Measurements from ENCODE around the gene ADORA1.

Gene ADORA1

DNA sequence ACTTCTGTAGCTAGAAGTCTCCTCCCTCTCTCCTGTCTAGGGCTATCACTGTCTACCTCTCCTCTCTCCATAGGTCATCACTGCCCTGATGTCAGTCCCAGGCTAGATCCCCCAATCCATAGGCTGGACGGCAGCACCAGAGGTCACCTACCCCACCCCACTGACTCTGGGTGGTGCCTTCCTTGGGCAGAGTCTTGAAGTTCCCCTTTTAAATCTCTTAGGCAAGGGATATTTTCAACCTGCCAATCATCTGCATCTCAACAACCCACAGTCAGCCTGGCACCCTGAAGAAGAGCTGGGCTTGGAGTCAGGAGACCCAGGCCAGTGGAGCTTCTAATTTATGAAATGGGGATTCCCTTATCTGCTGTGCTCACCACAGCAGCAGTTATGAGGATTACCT lies 34.9 kb downstream of the ADORA1 start:
- no peak for DNase-seq

DNA sequence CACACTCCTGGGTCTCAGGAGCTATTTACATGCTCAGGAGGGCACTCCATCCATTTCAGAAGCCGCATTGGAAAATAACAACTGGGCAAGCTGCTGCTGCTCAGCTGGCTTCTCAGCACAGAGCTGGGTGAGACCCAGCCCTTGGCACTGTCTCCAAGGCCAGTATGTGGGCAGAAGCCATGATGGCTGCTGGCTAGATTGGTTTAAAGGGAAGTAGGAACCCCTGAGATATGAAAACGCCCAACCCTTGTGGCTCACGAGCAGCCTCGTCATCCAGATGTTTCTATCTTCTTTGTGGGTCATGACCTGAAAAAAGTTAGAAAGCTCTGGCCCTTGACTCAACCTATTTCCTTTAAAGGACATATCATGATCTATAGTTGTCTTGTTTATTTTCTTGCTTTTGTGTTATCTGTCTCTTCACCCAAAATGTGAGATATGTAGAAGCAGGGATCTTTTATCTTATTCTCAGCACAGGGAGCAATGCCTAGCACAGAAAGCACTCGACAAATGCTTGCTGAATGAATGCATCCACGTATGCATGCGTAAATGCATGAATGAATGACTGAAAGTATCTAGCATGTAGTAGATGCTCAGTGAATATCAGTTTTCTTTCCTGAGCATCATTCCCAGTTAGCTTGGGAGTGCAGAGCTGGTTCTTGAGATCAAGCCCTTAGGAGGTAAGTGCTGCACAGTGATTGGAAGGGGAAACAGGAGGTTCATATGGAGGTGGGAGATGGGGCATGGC lies 36.5 kb downstream of the ADORA1 start:
- DNase-seq = no peak

DNA sequence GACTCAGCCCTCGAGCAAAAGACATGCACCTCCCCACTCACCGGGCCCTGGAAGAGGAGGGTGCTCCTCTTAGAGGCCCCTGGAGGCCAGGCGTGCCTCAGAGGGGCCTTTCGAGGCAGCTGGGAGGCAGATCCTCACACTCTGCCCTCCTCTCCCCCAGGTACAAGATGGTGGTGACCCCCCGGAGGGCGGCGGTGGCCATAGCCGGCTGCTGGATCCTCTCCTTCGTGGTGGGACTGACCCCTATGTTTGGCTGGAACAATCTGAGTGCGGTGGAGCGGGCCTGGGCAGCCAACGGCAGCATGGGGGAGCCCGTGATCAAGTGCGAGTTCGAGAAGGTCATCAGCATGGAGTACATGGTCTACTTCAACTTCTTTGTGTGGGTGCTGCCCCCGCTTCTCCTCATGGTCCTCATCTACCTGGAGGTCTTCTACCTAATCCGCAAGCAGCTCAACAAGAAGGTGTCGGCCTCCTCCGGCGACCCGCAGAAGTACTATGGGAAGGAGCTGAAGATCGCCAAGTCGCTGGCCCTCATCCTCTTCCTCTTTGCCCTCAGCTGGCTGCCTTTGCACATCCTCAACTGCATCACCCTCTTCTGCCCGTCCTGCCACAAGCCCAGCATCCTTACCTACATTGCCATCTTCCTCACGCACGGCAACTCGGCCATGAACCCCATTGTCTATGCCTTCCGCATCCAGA lies 37.7 kb downstream of the ADORA1 start:
- DNase-seq = no peak

DNA sequence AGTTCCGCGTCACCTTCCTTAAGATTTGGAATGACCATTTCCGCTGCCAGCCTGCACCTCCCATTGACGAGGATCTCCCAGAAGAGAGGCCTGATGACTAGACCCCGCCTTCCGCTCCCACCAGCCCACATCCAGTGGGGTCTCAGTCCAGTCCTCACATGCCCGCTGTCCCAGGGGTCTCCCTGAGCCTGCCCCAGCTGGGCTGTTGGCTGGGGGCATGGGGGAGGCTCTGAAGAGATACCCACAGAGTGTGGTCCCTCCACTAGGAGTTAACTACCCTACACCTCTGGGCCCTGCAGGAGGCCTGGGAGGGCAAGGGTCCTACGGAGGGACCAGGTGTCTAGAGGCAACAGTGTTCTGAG lies 38.3 kb downstream of the ADORA1 start:
- DNase-seq = no peak

DNA sequence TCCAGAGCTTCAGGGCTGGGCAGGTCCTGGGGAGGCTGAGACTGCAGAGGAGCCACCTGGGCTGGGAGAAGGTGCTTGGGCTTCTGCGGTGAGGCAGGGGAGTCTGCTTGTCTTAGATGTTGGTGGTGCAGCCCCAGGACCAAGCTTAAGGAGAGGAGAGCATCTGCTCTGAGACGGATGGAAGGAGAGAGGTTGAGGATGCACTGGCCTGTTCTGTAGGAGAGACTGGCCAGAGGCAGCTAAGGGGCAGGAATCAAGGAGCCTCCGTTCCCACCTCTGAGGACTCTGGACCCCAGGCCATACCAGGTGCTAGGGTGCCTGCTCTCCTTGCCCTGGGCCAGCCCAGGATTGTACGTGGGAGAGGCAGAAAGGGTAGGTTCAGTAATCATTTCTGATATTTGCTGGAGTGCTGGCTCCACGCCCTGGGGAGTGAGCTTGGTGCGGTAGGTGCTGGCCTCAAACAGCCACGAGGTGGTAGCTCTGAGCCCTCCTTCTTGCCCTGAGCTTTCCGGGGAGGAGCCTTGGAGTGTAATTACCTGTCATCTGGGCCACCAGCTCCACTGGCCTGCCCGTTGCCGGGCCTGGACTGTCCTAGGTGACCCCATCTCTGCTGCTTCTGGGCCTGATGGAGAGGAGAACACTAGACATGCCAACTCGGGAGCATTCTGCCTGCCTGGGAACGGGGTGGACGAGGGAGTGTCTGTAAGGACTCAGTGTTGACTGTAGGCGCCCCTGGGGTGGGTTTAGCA lies 38.8 kb downstream of the ADORA1 start:
- no peak for DNase-seq

DNA sequence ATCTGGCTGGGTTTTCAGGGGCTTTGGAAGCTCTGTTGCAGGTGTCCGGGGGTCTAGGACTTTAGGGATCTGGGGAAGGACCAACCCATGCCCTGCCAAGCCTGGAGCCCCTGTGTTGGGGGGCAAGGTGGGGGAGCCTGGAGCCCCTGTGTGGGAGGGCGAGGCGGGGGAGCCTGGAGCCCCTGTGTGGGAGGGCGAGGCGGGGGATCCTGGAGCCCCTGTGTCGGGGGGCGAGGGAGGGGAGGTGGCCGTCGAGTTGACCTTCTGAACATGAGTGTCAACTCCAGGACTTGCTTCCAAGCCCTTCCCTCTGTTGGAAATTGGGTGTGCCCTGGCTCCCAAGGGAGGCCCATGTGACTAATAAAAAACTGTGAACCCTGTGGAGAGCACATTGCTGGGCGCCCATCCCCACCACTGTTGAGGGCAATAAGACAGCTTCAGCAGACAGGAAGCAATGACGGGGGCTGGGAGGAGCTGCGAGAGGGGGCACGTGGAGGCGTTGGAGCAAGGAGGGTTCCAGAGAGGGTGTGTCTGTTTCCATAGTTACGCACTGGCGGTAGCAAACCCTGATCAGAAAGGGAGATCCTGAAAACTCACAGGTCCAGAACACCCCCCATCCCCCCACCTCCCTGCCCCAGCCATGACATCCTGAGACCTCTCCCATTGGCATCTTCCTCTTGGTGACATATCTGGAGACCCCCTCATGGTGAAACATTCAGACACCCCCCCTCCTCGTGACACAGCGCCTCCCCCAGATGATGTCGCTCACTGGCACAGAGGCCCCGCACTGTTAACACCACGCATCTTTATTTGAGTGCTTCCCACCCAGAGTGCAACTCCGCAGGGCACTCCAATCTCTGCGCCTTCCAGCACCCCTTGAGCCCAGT lies 39.7 kb downstream of the ADORA1 start:
- DNase-seq = no peak

DNA sequence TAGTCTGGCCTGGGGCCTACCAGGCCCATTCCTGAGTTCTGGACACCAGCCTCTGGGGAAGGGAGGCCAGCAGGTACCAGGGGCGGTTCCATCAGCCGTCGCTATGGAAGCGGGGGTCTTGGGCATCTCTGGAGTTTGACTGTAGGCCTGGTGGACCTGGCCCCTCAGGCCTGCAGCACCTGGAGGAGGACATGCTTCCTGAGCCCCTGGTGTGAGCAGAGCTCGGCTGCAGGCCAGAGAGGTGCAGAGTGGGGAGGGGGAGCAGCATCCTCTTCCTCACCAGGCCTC lies 40.3 kb downstream of the ADORA1 start:
- DNase-seq = no peak

DNA sequence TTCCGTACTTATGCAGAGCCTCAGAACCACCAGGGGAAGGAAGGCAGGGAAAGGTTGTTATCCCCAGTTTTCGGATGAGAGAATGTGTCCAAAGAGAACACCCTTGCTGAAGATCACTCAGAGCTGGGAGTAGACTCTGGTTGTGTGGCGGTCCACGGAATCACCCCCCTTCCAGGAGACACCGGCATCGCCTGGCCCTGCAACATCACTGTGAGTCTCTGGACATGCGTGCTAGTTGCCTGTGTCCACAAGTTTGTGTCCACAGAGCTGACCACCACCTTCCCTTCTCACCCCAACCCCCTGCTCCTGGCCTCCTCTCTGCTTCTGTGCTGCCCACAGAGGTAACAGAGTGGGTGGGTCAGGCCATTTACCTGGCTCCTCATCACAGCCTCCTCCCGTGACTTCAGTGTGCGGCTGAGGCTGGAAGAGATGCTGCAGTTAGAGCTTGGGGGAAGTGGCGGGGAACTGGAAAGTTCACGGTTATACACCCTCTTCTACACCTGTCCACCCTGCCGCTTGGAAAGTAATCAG lies 40.8 kb downstream of the ADORA1 start:
- no peak for DNase-seq

DNA sequence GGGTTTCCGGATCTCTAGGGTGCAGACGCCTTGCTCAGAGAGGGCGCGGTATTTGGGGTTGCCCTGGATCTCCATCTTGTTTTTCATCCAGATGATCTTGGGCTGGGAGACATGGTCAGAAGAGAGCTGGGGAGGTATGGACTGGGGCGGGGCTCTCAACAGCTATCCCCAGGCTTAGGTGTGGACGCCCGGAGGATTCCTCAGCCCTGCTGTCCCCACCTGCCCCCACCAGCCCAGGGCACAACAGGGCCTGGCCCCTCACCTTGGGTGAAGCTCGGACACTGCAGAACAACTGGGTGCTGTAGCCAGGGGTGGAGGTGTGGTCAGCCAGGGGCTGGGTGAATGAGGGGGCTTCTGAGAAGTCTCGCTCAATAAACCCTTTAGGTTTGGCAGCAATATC lies 41.5 kb downstream of the ADORA1 start:
- DNase-seq = no peak

DNA sequence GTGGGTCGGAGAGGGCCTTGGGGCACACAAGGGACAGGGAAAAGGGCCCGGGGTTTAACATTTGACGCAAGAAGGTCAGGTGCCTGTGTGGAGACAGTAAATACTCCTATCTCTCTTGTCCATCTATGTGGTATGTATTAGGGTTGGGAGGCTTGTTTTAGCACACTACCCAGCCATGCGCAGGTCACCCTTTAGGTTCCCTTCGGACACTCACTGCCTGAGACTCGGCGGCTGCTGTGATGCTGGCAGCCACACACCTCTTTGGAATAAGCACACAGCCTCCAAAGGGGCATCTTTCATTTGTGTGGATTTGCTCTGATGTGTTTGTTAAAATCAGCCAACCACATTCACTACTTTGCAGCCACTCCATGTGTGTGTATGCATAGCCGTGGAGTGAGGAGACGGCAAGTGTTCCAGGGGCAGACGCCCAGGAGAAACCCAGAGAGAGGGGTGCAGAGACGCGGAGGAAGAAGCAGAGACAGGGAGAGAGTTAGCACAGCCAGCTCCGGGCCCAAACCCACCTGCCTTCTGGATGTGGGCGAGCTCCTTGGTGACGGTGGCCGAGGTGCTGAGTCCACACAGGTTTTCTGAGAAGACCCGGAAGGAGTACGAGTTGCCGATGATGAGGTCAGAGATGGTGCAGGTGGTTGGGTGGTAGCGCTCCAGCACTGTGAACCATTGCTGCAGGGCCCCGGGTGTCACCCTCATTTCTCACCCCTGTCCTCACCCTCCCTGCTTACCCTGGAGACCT lies 42.4 kb downstream of the ADORA1 start:
- no peak for DNase-seq

DNA sequence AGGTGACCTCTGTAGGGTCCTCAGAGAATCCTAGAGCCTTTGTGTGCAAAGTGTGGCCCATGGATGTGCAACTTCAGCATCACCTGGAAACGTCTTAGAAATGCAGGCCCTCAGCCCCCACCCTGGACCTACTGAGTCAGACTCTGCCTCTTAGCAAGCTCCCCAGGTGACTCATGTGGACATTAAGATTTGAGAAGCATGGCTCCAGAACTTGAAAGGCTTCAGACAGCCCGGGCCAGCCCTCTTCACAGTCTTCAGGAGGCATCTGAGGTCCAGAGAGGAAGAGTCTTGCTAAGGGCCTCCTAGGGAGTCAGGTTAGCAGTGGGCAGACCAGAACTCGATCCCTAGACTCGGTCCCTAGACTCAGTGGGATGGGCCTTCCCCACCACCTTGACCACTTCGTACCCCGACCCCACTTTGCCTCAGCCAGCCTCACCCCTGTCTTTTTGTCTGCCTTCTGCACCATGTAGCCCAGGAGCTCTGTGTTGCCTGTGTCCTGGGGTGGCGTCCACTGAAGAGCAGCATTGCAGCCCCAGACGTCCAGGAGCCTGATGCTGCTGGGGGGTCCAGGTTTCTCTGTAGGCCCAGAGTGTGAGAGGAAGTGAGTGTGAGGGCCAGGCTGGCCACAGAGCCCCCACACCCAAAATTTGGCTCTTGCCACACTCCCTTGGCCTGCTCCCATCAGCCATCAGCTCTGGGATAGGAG lies 43.3 kb downstream of the ADORA1 start:
- DNase-seq = no peak

DNA sequence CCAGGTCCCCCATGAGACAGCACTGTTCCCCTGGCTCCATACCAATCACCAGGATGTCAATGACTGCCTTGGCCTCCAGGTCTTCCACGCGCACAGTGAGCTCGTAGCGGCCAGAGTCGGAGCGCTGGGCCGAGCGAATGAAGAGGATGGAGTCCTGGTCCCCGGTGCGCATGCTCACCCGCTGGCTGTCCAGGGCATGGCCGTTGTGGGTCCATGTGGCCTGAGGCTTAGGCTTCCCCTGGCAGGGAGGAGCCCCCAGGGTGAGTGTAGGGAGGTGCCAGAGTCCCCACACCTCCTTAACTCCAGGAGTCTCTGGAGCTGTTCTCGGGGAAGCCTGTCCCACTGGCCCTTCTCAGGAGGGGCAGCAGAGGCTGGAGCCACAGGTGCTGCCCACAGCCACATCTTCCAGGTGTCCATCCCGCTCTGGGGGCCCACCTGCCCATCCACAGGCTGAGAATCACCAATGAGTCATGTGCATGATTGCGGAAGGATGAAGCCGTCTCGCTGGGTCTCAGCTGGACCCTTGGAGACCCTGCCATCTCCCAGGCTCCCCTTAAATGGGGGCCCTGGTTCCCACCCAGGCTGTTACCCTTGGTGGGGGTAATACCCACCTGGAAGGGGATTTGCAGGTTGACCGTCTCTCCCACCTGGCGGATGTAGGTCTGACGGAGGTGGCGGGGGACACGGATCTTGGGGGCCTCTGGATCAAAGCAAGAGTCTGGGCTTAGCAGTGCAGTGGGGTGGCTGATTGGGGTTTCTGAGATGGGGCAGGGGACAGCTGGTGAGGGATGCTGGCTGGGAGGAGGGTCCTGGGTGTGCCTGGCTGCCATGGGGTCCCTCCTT lies 44.0 kb downstream of the ADORA1 start:
- DNase-seq = no peak

DNA sequence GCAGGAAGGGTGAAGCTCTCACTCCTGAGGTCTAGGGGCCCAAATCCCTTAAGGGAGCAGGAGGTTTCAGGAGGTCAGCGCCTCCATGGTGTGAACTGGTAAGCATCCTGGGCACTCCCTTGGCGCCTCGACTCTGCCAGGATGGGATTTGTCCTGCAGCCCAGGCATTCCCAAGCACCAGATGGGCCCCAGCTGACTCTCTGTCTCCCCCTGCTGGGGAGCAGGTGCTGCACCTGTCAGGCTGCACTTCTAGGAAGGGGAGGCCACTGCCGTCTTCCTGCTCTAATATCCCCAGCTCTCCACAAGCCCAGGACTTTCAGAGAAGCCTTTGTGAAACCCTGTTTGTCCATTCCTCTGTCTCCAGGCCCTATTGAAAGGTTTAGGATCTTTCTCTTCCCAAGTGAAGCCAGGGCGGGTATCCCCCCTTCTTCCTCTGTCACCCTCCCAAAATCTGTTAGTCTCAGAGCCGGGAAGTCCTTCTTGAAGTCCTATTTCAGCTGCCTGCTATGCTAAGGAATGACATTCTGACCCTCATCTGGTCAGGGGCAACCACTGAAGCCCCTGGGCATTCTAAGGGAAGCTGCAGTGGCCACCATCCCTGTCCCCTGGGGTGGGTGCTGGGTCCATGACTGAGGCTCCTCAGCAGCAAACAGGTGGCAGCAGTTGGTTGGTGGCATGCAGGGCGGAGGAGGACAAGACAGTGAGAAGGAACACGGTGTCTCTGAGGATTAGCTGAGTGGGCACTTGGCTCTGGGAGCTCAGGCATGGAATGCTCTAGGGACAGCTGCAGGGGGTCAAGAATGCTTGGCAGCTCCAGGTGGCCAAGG lies 44.9 kb downstream of the ADORA1 start:
- peak; percentile 8 to 69 for DNase-seq

DNA sequence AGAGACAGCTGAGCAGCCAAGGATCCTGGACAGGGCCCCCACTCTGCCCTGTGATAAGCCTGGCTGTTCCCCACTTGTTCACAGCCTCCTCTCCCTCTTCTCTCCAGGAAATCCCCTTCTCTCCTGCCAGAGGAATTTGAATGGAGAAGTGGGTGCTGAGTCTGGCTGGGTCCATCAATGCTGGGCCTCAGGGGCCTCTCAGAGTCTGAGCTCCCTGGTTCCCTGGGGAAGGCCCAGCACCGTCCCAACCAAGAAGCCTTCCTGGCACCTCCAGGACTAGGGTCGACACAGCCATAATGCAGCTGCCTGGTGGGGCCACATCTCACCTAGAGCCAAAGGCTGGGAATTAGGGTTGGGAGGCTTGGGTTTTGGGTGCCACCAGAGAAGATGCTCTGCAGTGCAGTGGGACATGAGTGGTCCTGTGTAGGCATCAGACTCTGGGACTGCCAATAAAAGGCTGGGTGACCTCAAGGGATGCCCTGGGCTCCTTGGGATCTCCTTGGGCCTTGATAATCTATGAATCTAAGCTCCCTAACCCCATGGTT lies 45.6 kb downstream of the ADORA1 start:
- DNase-seq = no peak

DNA sequence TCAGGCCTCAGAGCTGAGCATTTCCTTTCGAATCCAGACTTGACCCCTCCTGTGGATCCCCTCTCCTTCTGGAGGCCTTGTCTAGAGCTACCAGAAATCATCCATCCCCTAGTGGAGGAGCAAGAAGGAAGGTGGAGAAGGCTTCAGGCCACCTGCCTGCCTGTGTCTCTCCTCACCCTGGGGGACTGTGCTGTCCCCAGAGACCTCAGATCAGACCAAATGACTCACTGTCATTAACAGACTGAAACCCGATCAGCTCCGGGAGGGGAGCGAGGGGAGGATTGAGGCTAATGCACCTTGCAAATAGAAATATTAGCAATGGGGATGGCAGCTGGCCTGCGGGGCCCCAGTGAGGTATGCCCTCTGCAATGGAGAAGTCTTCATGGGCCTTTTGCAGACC lies 46.0 kb downstream of the ADORA1 start:
- peak in 1 of 2 experiments; percentile 32 for DNase-seq

DNA sequence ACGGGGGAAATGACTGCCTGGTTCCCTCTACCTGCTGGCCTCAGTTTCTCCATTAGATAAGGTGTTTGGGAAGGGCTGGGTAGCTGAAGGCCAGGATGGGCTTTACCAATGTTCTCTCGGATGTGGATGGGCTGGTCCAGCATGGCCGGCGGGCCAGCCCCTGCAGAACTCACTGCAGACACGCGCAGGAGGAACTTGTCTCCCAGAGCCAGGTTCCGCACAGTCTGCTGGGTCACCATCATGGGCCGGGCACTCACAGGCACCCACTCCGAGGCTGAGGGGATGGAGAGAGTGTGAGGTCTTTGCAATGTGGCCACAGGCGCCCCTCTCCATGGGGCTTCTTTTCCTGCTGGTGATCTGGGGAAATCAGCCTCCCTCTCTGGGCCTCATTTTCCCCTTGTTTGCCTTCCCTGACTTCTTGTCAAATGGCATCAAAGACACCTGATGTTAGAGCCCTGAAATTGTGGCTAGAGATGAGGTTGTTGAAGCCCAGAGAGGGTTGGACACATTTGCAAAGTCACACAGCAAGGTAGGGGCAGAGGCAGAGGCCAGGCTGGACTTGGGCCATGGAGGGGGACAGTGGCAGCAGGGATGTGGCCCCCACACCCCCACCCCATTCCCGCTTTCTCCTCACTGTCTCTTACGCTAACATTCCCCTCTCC lies 46.9 kb downstream of the ADORA1 start:
- no peak for DNase-seq

DNA sequence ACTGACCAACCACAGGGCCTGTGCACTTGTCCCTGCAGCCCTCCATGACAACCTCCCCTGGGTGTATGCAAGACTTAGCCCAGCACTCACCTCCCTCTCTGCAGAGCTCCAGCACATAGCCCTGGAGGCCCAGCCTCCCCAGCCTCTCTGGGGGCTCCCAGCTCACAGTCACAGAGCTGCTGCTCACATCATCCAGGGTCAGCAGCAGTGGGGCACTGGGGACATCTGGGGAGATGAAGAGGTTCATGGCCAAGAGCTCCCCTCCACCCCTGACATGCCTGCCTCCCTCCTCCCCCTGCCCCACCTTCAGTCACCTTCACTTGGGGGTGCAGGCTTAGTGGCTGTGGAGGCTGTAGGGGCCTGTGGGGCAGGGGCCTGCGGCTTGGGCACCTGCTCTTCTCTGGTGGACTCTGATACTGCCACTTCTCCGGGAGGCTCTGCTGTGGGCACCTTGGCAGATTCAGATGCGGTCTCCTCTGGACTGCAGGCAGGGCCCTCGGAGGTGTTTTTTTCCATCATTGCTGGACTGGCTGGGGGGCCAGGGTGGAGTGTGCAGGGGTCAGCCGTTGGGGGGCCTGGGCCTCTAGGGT lies 47.8 kb downstream of the ADORA1 start, which contains the start of gene MYBPH:
TSS of gene MYBPH (minus strand) at position 590 of the 590 bp plus-strand sequence. CDS start at position 519, 71 bp downstream.
- DNase-seq = no peak

DNA sequence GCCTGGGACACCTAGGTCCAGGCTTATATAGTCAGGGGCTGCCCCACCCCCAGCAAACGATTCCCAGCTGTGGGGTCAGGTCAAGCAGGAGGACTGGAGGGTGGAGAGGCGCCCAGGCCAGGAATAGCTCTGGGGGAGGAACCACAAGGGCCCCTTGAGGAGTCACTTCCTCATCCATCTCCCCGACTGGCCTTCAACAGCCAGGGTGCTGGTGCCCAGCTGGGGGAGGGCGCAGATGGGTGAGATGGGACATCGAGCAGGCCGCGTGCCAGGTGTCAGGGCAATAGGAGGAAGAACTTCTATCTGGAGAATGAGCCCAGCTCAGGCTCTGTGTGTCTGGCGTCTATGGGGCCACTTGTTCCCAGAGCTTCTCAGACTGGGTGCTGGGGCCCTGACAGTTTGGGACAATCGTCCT lies 48.3 kb downstream of the ADORA1 start:
- no peak for DNase-seq
